Urinary bladder (tissue), 4 donors: Measurements from ENCODE around the gene GTPBP3. TPM values are rescaled to one million over a fixed set of nuclear protein-coding genes. Genes with fewer than 3 reads are reported as not detected.

Experiments
- DNase-seq: peaks from one replicate; pipeline ENCODE4 v3.0.0-alpha.2; 2015; ENCODE audit errors: extremely low spot score
- H3K27ac ChIP-seq: one replicate; pipeline ENCODE4 v1.5.1; 2013; ENCODE audit warnings: low read depth, mild to moderate bottlenecking, moderate library complexity
- H3K36me3 ChIP-seq: one replicate; pipeline ENCODE4 v1.6.1; 2013; ENCODE audit warnings: mild to moderate bottlenecking, moderate library complexity; ENCODE audit not compliant: insufficient read depth
- H3K4me1 ChIP-seq: one replicate; pipeline ENCODE4 v1.6.1; 2013; ENCODE audit warnings: mild to moderate bottlenecking, moderate library complexity; ENCODE audit not compliant: insufficient read depth
- H3K4me3 ChIP-seq: one replicate; pipeline ENCODE4 v1.5.1; 2013; ENCODE audit warnings: low read depth, low read length
- WGBS: extraction: QIAGEN DNeasy Blood & Tissue Kit; methylation state at CpG from one replicate; pipeline ENCODE4 v1.1.7; 2013; 5-methylcytosine and 5-hydroxymethylcytosine counted together
- polyA plus RNA-seq: library from polyadenylated mRNA; stranded (reverse); fragments of 200-250 nt; gene quantifications from one replicate; pipeline ENCODE4 v1.2.3, GENCODE V29; 2013
- total RNA-seq: library from RNA; depleted of rRNA; stranded (reverse); fragments of >200 nt; gene quantifications from one replicate; pipeline ENCODE4 v1.2.3, GENCODE V29; 2014
- donor health status: healthy with polysubstance abuse.
- donor health status: healthy.

Gene GTPBP3
- total and polyA plus RNA-seq, 2 donors, result 11.2 to 15.9 TPM

DNA sequence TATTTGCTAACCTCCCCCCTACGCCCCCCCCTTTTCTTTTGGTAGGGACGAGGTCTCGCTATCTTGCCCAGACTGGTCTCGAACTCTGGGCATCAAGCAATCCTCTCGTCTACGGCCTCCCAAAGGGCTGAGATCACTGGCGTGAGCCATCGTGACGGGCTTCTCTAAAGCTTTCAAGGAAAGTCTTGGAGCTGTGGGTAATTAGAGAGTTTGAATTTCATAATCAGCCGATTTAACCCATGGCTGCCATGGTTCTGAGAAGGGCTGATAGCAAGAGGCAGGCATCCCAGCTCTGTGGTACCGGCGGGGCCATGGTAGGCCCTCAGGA is 33.4 kb upstream of the GTPBP3 start:
- 67% methylated on average over 12 of the region's 12 CpGs for WGBS
- Histone ChIP-seq H3K4me3 (no peak overlapping the region), H3K27ac (no peak overlapping the region), H3K36me3 (no peaks in the 10 kb centered on the region), H3K4me1 (no peaks in the 10 kb centered on the region)
- DNase-seq, result no peak

DNA sequence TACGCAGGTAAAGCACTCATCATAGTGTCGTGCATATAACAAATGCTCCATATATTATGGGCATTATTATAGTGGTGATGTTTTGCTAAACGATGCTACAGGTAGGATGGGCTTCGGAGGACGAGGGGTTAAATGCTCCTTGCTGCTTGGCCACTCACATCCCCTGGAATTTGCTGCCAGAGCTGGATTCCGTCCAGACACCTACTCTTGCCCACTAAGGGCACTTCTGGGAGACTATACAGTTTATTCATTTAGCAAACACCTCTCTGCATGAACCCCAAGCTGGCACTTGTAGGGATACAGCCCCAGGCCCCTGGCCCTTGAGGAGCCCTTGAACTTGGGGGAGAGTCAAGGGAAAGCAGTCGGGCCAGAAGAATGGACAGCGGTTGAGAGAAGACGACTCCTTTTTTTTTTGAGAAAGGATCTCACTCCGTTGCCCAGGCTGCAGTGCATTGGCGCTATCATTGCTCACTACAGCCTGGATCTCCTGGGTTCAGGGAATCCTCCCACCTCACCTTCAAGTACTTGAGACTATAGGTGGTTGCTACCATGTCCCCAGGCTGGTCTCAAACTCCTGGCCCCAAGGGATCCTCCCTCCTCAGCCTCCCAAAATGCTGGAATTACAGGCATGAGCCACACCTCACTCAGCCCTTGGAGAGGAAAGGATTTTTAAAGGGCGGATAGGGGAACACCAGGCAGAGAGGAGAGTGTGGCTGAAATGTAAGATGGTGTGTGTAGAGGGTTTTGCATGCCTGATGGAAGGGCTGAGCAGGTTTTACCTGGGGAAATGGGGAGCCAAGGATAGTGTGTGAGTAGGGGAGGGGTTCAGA is 32.8 kb upstream of the GTPBP3 start:
- Histone ChIP-seq H3K4me1 (no peaks in the 10 kb centered on the region), H3K36me3 (no peaks in the 10 kb centered on the region), H3K4me3 (no peak overlapping the region), H3K27ac (no peak overlapping the region)
- no peak for DNase-seq
- 52% methylated on average over 12 of the region's 12 CpGs for WGBS

- no peaks in the 10 kb centered on the region for H3K36me3 ChIP-seq
- H3K4me1 ChIP-seq, result no peaks in the 10 kb centered on the region
- 1% methylated on average over 7 of the region's 7 CpGs for WGBS
- no peak overlapping the region for H3K4me3 ChIP-seq
- DNase-seq, result no peak
- H3K27ac ChIP-seq, result no peak overlapping the region
Measured at GRCh38 chr19:17305216-17305516, 32.2 kb upstream of the GTPBP3 start.

DNA sequence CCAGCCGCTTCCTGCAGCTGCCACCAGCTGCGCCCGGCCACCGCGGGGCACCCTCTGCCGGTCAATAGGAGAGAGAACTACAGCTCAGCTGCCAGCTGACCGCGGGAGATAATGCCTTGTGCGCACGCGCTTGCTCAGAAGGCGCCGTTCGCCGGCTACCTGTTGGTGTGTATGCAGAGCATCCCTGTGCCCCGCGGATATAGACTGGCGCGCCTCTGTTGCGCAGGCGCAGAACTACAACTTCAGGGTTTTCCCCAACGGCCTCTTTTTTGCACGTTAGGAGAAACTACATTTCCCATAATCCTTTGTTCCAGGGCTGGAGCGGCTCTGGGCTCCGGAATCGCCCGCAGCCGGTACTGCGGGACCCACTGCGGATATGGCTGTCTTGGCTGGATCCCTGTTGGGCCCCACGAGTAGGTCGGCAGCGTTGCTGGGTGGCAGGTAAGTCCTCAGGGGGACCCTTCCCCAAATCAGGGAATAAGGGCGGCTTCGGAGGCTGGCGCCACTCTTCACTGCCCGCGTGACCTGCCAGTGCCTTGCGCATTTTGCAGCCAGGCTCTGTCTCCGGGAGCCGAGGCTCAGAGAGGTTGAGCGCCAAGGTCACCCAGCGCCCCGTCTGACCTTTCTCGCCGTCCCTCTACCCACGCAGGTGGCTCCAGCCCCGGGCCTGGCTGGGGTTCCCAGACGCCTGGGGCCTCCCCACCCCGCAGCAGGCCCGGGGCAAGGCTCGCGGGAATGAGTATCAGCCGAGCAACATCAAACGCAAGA is 31.7 kb upstream of the GTPBP3 start, which contains the start of gene MRPL34:
Gene MRPL34, plus strand, starts transcription at position 356 of the 768 bp plus-strand sequence. Its CDS starts 21 bp downstream, at position 377.
- Histone ChIP-seq H3K27ac (peak within 1 kb of the TSS; percentile 89), H3K4me1 (no peaks in the 10 kb centered on the region), H3K4me3 (peak within 1 kb of the TSS; percentile 58), H3K36me3 (no peaks in the 10 kb centered on the region)
- WGBS, result under 1% methylated on average over 55 of the region's 55 CpGs
- DNase-seq, result peak; percentile 96

DNA sequence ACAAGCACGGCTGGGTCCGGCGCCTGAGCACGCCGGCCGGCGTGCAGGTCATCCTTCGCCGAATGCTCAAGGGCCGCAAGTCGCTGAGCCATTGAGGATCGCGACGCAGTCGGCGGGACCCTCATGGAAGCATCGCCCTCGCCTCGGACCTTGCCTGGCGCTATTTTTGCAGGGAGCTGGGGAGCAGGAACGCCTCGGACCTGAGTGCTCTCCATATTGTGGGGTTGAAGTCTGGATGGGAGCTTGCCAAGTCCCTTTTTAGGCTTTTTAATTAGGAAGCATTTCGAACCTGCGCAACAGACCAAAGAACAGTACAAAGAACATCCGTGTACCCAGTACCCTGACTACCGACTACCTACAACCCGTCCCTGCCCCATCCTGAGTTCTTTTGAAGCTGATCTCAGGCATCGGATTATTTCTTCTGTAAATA is 31.1 kb upstream of the GTPBP3 start:
- H3K36me3 ChIP-seq, result no peaks in the 10 kb centered on the region
- peak overlapping the region; percentile 58 for H3K4me3 ChIP-seq
- 7% methylated on average over 28 of the region's 28 CpGs for WGBS
- peak overlapping the region; percentile 89 for H3K27ac ChIP-seq
- DNase-seq, result no peak
- H3K4me1 ChIP-seq, result no peaks in the 10 kb centered on the region

- no peak overlapping the region for H3K27ac ChIP-seq
- WGBS, result 77% methylated on average over 8 of the region's 8 CpGs
- DNase-seq, result no peak
- H3K36me3 ChIP-seq, result no peaks in the 10 kb centered on the region
- no peak overlapping the region for H3K4me3 ChIP-seq
- H3K4me1 ChIP-seq, result no peaks in the 10 kb centered on the region
Measured at GRCh38 chr19:17307876-17308377, 29.4 kb upstream of the GTPBP3 start.

DNA sequence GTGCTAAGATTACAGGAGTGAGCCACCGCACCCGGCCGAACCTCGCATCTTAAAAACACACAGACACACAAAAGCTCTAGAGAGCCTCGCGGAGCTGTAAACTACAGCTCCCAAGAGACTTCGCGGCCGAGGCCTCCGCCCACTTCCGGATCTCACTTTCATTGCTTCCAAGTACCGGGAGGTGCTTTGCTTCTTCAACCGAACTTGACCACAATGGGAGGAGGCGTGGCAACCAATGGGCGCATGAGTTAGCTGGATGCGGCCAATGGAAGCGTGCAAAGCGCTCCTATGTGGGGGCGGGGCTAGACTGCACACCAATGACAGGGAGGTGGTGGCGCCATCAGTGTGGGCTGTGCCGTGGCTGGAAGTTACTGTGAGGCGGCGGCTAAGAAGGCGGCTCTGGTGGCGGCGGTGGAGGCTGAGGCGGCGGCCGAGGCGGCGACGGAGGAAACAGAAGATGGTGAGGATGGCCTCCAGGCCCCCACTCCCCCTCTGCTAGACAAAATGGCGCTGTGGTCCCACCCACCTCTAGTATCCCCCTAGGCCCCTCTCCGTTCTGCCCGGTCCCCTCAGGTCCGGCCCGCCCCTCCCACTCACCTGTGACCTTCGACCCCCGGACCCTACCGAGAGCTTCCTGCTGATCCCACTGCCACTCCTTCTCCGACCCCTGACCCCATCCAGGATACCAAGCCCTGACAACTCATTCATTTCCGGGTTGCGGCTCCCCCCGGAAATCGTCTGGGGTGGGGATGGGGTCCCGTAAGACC is 28.0 kb upstream of the GTPBP3 start, which contains the start of gene DDA1:
Gene DDA1, plus strand, starts transcription at position 366 of the 767 bp plus-strand sequence. Its CDS starts 92 bp downstream, at position 458.
- no peaks in the 10 kb centered on the region for H3K36me3 ChIP-seq
- H3K4me3 ChIP-seq, result peak within 1 kb of the TSS; percentile 92
- H3K27ac ChIP-seq, result peak within 1 kb of the TSS; percentile 35
- H3K4me1 ChIP-seq, result no peaks in the 10 kb centered on the region
- WGBS, result under 1% methylated on average over 46 of the region's 46 CpGs
- peak; percentile 99 for DNase-seq

DNA sequence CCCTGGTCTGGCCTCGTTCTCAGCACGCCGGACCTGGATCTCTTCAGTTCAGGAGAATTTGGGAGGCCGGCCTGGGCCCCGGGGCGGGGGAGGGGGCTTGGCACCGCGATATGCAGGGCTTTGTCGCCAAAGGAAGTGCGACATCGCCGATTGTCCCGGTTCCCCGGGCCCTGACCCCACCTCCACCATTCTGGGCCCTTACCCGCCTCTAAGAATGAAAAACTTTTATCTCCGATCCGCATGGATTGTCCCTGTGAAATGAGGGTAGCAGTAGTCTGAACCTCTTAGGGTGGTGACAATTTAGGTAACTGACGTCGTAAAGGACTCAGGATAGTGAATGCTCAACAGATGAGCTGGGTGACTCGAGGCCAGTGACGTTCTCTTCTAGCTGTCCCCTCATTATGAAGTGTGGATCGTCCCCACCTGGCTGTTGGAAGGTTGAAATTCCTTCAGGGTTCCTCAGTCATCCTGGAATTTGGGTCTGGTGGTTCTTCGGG is 27.3 kb upstream of the GTPBP3 start:
- H3K4me1 ChIP-seq, result no peaks in the 10 kb centered on the region
- no peak for DNase-seq
- 6% methylated on average over 23 of the region's 23 CpGs for WGBS
- H3K4me3 ChIP-seq, result peak overlapping the region; percentile 92
- no peaks in the 10 kb centered on the region for H3K36me3 ChIP-seq
- H3K27ac ChIP-seq, result no peak overlapping the region

DNA sequence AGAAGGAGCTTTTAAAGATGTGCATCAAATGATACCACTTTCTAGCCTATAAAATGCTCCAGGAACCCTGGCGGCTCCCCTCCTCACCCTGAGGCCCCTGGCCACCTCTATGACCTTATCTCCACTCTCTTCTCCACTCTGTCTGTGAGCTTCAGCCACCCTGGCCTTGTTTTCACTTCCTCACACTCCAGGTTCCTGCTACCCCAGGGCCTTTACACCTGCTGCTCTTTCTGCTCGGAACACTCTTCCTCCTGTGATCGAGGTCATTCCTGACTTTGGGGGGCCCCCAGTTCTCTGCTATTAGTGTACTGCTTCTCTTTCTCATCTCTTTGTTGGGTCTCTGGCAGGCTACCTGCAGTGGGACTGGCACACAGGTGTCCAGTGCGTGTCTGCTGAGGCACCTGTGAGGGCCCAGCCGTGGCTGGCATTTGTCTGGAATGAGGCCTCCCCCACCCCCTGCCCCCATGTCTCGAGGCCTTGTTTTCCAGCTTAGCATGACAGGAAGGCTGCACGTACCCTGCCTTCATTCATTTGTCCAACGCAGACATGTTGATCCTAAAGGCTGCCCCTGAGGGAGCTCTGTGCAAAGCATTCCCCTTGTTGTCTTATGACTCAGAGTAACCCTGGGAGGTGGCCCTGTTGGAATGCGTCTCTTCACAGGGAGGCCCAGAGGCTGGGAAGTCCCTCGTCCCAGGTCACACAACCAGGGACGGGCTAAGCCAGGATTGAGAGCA is 25.7 kb upstream of the GTPBP3 start:
- H3K36me3 ChIP-seq, result no peaks in the 10 kb centered on the region
- H3K4me1 ChIP-seq, result no peaks in the 10 kb centered on the region
- 74% methylated on average over 11 of the region's 11 CpGs for WGBS
- DNase-seq, result no peak
- no peak overlapping the region for H3K27ac ChIP-seq
- no peak overlapping the region for H3K4me3 ChIP-seq

- DNase-seq, result no peak
- H3K4me1 ChIP-seq, result no peaks in the 10 kb centered on the region
- no peaks in the 10 kb centered on the region for H3K36me3 ChIP-seq
- WGBS, result 89% methylated on average over 20 of the region's 20 CpGs
- H3K27ac ChIP-seq, result no peak overlapping the region
- no peak overlapping the region for H3K4me3 ChIP-seq
Measured at GRCh38 chr19:17312189-17313113, 24.9 kb upstream of the GTPBP3 start.

DNA sequence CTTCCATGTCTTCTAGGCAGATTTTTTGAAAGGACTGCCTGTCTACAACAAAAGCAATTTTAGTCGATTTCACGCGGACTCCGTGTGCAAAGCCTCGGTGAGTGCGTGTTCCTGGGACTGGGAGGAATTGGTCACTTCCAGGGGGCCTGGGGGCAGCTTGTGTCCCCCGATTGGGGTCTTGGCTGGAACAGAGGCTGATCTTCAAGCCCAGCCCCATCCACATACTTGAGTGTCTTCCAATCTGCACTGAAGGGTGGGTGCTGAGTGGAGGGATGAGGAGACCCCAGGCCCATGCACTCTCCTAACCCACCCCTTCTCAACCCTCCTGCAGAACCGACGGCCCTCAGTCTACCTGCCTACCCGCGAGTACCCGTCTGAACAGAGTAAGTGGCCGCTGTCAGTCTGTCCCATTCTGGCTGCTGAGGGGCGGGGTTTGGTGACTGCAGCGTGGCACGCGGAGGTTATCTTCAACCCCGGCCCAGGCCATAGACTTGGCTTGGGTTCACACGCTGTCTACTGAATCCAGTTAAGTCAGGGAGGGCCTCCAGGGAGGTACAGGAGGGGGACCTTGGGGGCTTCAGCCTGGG is 23.3 kb upstream of the GTPBP3 start:
- Histone ChIP-seq H3K4me3 (no peak overlapping the region), H3K36me3 (no peaks in the 10 kb centered on the region), H3K4me1 (no peaks in the 10 kb centered on the region), H3K27ac (no peak overlapping the region)
- WGBS, result 93% methylated on average over 19 of the region's 19 CpGs
- no peak for DNase-seq

DNA sequence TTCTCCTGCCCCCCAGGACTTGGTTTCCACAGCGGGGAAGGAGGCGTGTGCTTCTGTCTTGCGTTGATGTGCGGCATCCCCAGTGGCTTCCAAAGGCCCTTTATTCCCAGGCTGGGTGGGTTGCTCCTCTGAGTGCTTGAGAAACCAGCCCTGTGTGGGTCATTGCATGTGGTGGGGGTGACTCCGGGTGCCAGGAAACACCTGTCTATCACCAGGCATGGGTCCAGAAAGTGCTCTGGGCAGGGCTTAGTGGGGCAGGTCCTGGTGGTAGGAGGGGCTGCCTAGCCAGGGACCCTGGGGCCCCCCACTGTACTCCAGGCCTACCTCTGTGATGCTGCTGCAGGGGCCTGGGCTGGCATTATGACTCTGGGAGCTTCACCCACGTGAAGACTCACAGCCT is 18.4 kb upstream of the GTPBP3 start:
- 84% methylated on average over 6 of the region's 6 CpGs for WGBS
- H3K4me1 ChIP-seq, result peaks cover 2% of the 10 kb centered on the region
- no peak overlapping the region for H3K27ac ChIP-seq
- no peak for DNase-seq
- peaks cover 5% of the 10 kb centered on the region for H3K36me3 ChIP-seq
- no peak overlapping the region for H3K4me3 ChIP-seq
